Measurements from ENCODE around the gene ENDOD1. TPM values are rescaled to one million over a fixed set of nuclear protein-coding genes. Genes with fewer than 3 reads are reported as not detected.

The ENDOD1 gene
- polyA plus RNA-seq, 2 of the 4 experiments (the other 2 are of a cell fraction) = 8.3 to 8.8 TPM

GRCh38 chr11:95137299-95137698 is 47.7 kb downstream of the ENDOD1 start:
- Histone ChIP-seq H3K4me2 (no peak overlapping the region), H3K27ac (no peak overlapping the region), H3K4me3 (no peak overlapping the region), H3K4me1 (peaks cover 3% of the 10 kb centered on the region; the same call in 1 of the 3 replicates), H3K9me3 (no peaks in the 10 kb centered on the region)
- DNase-seq (ENCODE audit: low read depth in 1 of 2, low spot score in 1 of 2) (no peak), FAIRE-seq (no peak), ATAC-seq (no peak)
- TF ChIP-seq RARB (CRISPR knock-in tag; IDR thresholded peaks at IDR 0.05) (no peak), SMC3 (IDR thresholded peaks at IDR 0.05) (no peak), EP300 (IDR thresholded peaks at IDR 0.05) (no peak), ZNF302 (CRISPR knock-in tag; IDR thresholded peaks at IDR 0.05) (no peak), CBX8 (IDR thresholded peaks at IDR 0.05) (no peak), E2F6 (IDR thresholded peaks at IDR 0.05; ENCODE audit: borderline replicate concordance, low read depth) (no peak), GATA3 (IDR thresholded peaks at IDR 0.05; ENCODE audit: borderline replicate concordance) (no peak), PHF8 (IDR thresholded peaks at IDR 0.05; ENCODE audit: borderline replicate concordance, low read depth) (no peak), ZSCAN20 (CRISPR knock-in tag; IDR thresholded peaks at IDR 0.05) (no peak), MAZ (IDR thresholded peaks at IDR 0.05; ENCODE audit: borderline replicate concordance, low read depth, low read length) (no peak), HMGXB4 (CRISPR knock-in tag; IDR thresholded peaks at IDR 0.05; ENCODE audit: borderline replicate concordance) (no peak), BHLHE40 (IDR thresholded peaks at IDR 0.05; ENCODE audit: low read depth, low read length) (no peak), JUN (IDR thresholded peaks at IDR 0.05) (no peak), REST (IDR thresholded peaks at IDR 0.05) (no peak), CBX2 (IDR thresholded peaks at IDR 0.05; ENCODE audit: borderline replicate concordance, low read depth) (no peak), ESRRA (IDR thresholded peaks at IDR 0.05; ENCODE audit: borderline replicate concordance, low read length) (no peak), RFX5 (IDR thresholded peaks at IDR 0.05) (no peak), TFCP2L1 (CRISPR knock-in tag; IDR thresholded peaks at IDR 0.05) (no peak)
- TF ChIP-seq, protein P1, sequence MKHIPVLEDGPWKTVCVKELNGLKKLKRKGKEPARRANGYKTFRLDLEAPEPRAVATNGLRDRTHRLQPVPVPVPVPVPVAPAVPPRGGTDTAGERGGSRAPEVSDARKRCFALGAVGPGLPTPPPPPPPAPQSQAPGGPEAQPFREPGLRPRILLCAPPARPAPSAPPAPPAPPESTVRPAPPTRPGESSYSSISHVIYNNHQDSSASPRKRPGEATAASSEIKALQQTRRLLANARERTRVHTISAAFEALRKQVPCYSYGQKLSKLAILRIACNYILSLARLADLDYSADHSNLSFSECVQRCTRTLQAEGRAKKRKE (CRISPR knock-in tag; IDR thresholded peaks at IDR 0.05; ENCODE audit: low read depth) = no peak
- TF ChIP-seq, protein P2, sequence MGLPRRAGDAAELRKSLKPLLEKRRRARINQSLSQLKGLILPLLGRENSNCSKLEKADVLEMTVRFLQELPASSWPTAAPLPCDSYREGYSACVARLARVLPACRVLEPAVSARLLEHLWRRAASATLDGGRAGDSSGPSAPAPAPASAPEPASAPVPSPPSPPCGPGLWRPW (IDR thresholded peaks at IDR 0.05) = no peak
- CTCF ChIA-PET = interaction anchor here (1.2 to 1.3 kb wide), 2 partner anchors 15 to 47 kb away, joined by 3 read pairs; partner anchors contain the start of gene ENDOD1
- POLR2A ChIA-PET = no interaction called here

DNA sequence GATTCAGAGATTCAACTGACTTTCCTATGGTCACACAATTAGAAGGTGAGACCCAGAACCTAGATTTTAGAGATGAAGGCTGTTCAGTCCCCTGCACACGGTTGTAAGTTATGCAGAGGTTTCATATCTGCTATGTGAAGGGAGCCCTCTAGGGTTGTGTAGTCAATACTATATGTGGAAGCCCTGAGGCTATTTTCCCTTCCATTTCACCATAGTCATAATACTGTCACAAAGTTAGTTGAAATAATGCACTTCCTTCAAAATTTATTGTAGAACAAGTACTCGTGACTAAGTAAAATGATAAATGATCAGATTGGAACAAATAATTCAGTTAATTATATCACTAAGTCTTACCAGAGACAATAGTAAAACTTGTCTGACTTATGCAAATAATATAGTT is 48.8 kb downstream of the ENDOD1 start:
- no peak for FAIRE-seq

More for the DNA sequence above, 48.8 kb downstream of the ENDOD1 start:
- DNase-seq (ENCODE audit: low read depth in 1 of 2, low spot score in 1 of 2) (no peak), ATAC-seq (no peak)
- TF ChIP-seq HOXA7 (CRISPR knock-in tag; IDR thresholded peaks at IDR 0.05) = no peak
- no peak for TF ChIP-seq NFE2L2 (conservative IDR thresholded peaks at IDR 0.05; ENCODE audit: low read length)
- TF ChIP-seq CTCF (IDR thresholded peaks at IDR 0.05) = no peak
- TF ChIP-seq EHF (CRISPR knock-in tag; IDR thresholded peaks at IDR 0.05) = no peak
- TF ChIP-seq HOXB13 (CRISPR knock-in tag; IDR thresholded peaks at IDR 0.05; ENCODE audit: low read depth) = no peak
- no peak for TF ChIP-seq NR3C1 (IDR thresholded peaks at IDR 0.05)
- TF ChIP-seq FOXS1 (CRISPR knock-in tag; IDR thresholded peaks at IDR 0.05) = no peak
- TF ChIP-seq REST (IDR thresholded peaks at IDR 0.05) = no peak
- POLR2A ChIA-PET = no interaction called here
- Histone ChIP-seq H3K27ac (no peak overlapping the region), H3K4me1 (peaks cover 3% of the 10 kb centered on the region; the same call in 1 of the 3 replicates), H3K4me3 (no peak overlapping the region), H3K4me2 (no peak overlapping the region), H3K9me3 (no peaks in the 10 kb centered on the region)
- CTCF ChIA-PET = no interaction called here
- WGBS (ENCODE audit: missing lambda C conversion rate) = 9% methylated on average over 2 of the region's 2 CpGs

Measured in A549 (cell line).